ENCODE data around the gene MTRF1L. TPM values are rescaled to one million over a fixed set of nuclear protein-coding genes. Genes with fewer than 3 reads are reported as not detected.

The MTRF1L gene
- polyA plus RNA-seq, 3 donors, result 8.2 to 12.8 (median 10.8) TPM

- H3K36me3 Mint-ChIP-seq, result peaks cover 3 to 4% of the 10 kb centered on the region in 2 donors
- peak within 1 kb of the TSS; percentile 91 for H2AFZ ChIP-seq (ENCODE audit: insufficient read depth, low read depth, low read length, poor library complexity, severe bottlenecking)
- DNase-seq, result peak; percentile 95 to 98 (median 97)
- no peak for TF ChIP-seq CTCF (IDR thresholded peaks at IDR 0.05)
- peak within 1 kb of the TSS; percentile 92 to 98 for H3K4me3 Mint-ChIP-seq
- peaks cover 47% of the 10 kb centered on the region for H3K4me1 Mint-ChIP-seq
- H3K36me3 ChIP-seq (replicated peaks in 1 of 2; ENCODE audit: control insufficient read depth in 1 of 2, insufficient read depth in 2 of 2, low read length in 2 of 2), result no peaks in the 10 kb centered on the region
- peak within 1 kb of the TSS; percentile 96 to 98 (median 97) for H3K4me3 ChIP-seq (replicated peaks in 1 of 3; ENCODE audit: low read depth in 2 of 3, low read length in 3 of 3)
- H3K27me3 Mint-ChIP-seq (ENCODE audit: low read depth in 3 of 3), result peaks cover 0 to 2% (median 1%) of the 10 kb centered on the region in 3 donors
- peaks cover 84% of the 10 kb centered on the region for H3K79me2 ChIP-seq (ENCODE audit: insufficient read depth, low read length)
- H3K4me2 ChIP-seq (replicated peaks; ENCODE audit: extremely low read depth, low read length, poor library complexity, severe bottlenecking), result peak within 1 kb of the TSS; percentile 99
- intact Hi-C loops (cut with micrococcal nuclease), result no loop called here
- peak within 1 kb of the TSS; percentile 93 to 99 (median 99) for H3K27ac Mint-ChIP-seq
- H3K9me3 ChIP-seq (replicated peaks in 1 of 2; ENCODE audit: control insufficient read depth in 1 of 2, insufficient read depth in 1 of 2, low read length in 2 of 2), result no peaks in the 10 kb centered on the region
- H3K27me3 ChIP-seq (ENCODE audit: control insufficient read depth in 2 of 2, insufficient read depth in 2 of 2, low read length in 2 of 2), result no peaks in the 10 kb centered on the region
- peaks cover 0 to 2% (median 0%) of the 10 kb centered on the region in 7 donors for H3K9me3 Mint-ChIP-seq
- H3K9ac ChIP-seq (ENCODE audit: insufficient read depth, low read length, poor library complexity, severe bottlenecking), result peak within 1 kb of the TSS; percentile 79
- peaks cover 28 to 57% of the 10 kb centered on the region in 2 donors for H3K4me1 ChIP-seq (ENCODE audit: control insufficient read depth in 1 of 2, insufficient read depth in 2 of 2, low read length in 2 of 2)
- peak within 1 kb of the TSS; percentile 96 to 97 for H3K27ac ChIP-seq (ENCODE audit: low read depth in 1 of 2, low read length in 2 of 2)
- H4K20me1 ChIP-seq (ENCODE audit: insufficient read depth, low read length), result peaks cover 13% of the 10 kb centered on the region
- under 1% methylated on average over 65 of the region's 66 CpGs for WGBS (ENCODE audit: insufficient coverage)
Measured at GRCh38 chr6:152982904-152983636, 19.4 kb downstream of the MTRF1L start, which contains the start of gene FBXO5. TSS of gene FBXO5 (minus strand) at chr6:152983041. CDS start at chr6:152982959, 82 bp downstream.

- Mint-ChIP-seq H3K9me3 (peaks cover 0 to 2% (median 0%) of the 10 kb centered on the region in 7 donors), H3K4me3 (peak overlapping the region; percentile 63 to 92), H3K27me3 (ENCODE audit: low read depth in 3 of 3) (peaks cover 0 to 2% (median 1%) of the 10 kb centered on the region in 3 donors), H3K4me1 (peaks cover 55% of the 10 kb centered on the region), H3K27ac (no peak overlapping the region), H3K36me3 (peaks cover 2 to 3% of the 10 kb centered on the region in 2 donors)
- no peak overlapping the region for H2AFZ ChIP-seq (ENCODE audit: insufficient read depth, low read depth, low read length, poor library complexity, severe bottlenecking)
- no peaks in the 10 kb centered on the region for H3K9me3 ChIP-seq (replicated peaks in 1 of 2; ENCODE audit: control insufficient read depth in 1 of 2, insufficient read depth in 1 of 2, low read length in 2 of 2)
- peaks cover 33 to 66% of the 10 kb centered on the region in 2 donors for H3K4me1 ChIP-seq (ENCODE audit: control insufficient read depth in 1 of 2, insufficient read depth in 2 of 2, low read length in 2 of 2)
- no peak for TF ChIP-seq CTCF (IDR thresholded peaks at IDR 0.05)
- H4K20me1 ChIP-seq (ENCODE audit: insufficient read depth, low read length), result peaks cover 13% of the 10 kb centered on the region
- no peaks in the 10 kb centered on the region for H3K36me3 ChIP-seq (replicated peaks in 1 of 2; ENCODE audit: control insufficient read depth in 1 of 2, insufficient read depth in 2 of 2, low read length in 2 of 2)
- H3K27me3 ChIP-seq (ENCODE audit: control insufficient read depth in 2 of 2, insufficient read depth in 2 of 2, low read length in 2 of 2), result no peaks in the 10 kb centered on the region
- H3K79me2 ChIP-seq (ENCODE audit: insufficient read depth, low read length), result peaks cover 92% of the 10 kb centered on the region
- peak in 1 of 3 donors; percentile 8 for DNase-seq
- H3K4me3 ChIP-seq (replicated peaks in 1 of 3; ENCODE audit: low read depth in 2 of 3, low read length in 3 of 3), result peak overlapping the region; percentile 52 to 97 (median 96)
- no peak overlapping the region for H3K27ac ChIP-seq (ENCODE audit: low read depth in 1 of 2, low read length in 2 of 2)
- peak overlapping the region; percentile 99 for H3K4me2 ChIP-seq (replicated peaks; ENCODE audit: extremely low read depth, low read length, poor library complexity, severe bottlenecking)
- intact Hi-C loops (cut with micrococcal nuclease), result no loop called here
- 3% methylated on average over 67 of the region's 71 CpGs for WGBS (ENCODE audit: insufficient coverage)
- peak overlapping the region; percentile 43 for H3K9ac ChIP-seq (ENCODE audit: insufficient read depth, low read length, poor library complexity, severe bottlenecking)
Measured at GRCh38 chr6:152981989-152982903, 20.3 kb downstream of the MTRF1L start.
